GM12801 (cell line): ENCODE results near the gene PFKFB3.

ENCODE experiments used
- CTCF ChIP-seq: IDR thresholded peaks from one replicate; pipeline ENCODE4 v1.5.1; 2011; ENCODE audit warnings: control low read depth; ENCODE audit not compliant: insufficient read length; ENCODE audit errors: extremely low read depth

PFKFB3 gene

GRCh38 chr10:6221192-6221940 lies 18.6 kb downstream of the PFKFB3 start:
- no peak for TF ChIP-seq CTCF

GRCh38 chr10:6221971-6222751 lies 19.4 kb downstream of the PFKFB3 start:
- no peak for TF ChIP-seq CTCF

- no peak for TF ChIP-seq CTCF
These were observed 20.0 kb downstream of the PFKFB3 start for GRCh38 chr10:6222755-6223154.

- no peak for TF ChIP-seq CTCF
These were observed 21.2 kb downstream of the PFKFB3 start for GRCh38 chr10:6223981-6224380.

GRCh38 chr10:6224781-6225180 lies 22.0 kb downstream of the PFKFB3 start:
- no peak for TF ChIP-seq CTCF

- no peak for TF ChIP-seq CTCF
These were observed 22.6 kb downstream of the PFKFB3 start for GRCh38 chr10:6225263-6225814.

GRCh38 chr10:6226216-6226615 lies 23.5 kb downstream of the PFKFB3 start:
- TF ChIP-seq CTCF = no peak
